IgD-negative memory B cell (primary cell): Measurements from ENCODE around the gene SLC25A6. TPM values are rescaled to one million over a fixed set of nuclear protein-coding genes. Genes with fewer than 3 reads are reported as not detected.

ENCODE experiments used
- H3K27ac Mint-ChIP-seq, 3 donors: one replicate each; pipeline ENCODE4 v1.8.0; 2020 to 2022; ENCODE audit warnings: mild to moderate bottlenecking in 3 of 3, mixed read lengths in 3 of 3, moderate library complexity in 1 of 3
- H3K27me3 Mint-ChIP-seq: one replicate; pipeline ENCODE4 v1.8.0; 2021; ENCODE audit warnings: mixed read lengths
- H3K36me3 Mint-ChIP-seq: one replicate; pipeline ENCODE4 v1.8.0; 2020; ENCODE audit warnings: mild to moderate bottlenecking, mixed read lengths
- H3K4me1 Mint-ChIP-seq, 3 donors: one replicate each; pipeline ENCODE4 v1.8.0; 2020 to 2022; ENCODE audit warnings: mixed read lengths in 3 of 3, mild to moderate bottlenecking in 1 of 3
- H3K4me3 Mint-ChIP-seq, 4 donors: one replicate each; pipeline ENCODE4 v1.8.0; 2020 to 2022; ENCODE audit warnings: mild to moderate bottlenecking in 4 of 4, mixed read lengths in 4 of 4, moderate library complexity in 3 of 4
- H3K9me3 Mint-ChIP-seq, 3 donors: one replicate each; pipeline ENCODE4 v1.8.0; 2020 to 2021; ENCODE audit warnings: mixed read lengths in 3 of 3, mild to moderate bottlenecking in 1 of 3
- polyA plus RNA-seq: library from polyadenylated mRNA; unstranded; fragments of 300-500 nt; fragmentation: Illumina TruSeq; gene quantifications from one replicate; pipeline ENCODE4 v1.2.3, GENCODE V29; 2021

The SLC25A6 gene
- polyA plus RNA-seq, 1 donor from 2014 or later, result 881 TPM

DNA sequence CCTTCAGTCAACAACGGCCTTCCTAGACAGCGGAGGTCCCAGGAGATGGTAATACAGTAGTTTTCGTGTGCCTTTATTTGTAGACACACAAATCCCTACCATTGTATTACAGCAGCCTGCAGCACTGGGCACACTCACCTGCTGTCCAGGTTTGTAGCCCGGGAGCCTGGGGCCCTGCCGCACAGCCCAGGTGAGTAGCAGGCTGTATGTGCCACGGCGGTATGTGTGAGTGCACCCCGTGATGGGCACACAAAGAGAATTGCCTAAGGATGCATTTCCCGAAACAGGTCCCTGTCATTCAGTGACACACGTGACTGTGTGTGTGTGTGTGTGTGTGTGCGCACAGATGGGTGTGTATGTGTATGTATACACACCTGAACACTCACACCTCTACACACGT is 8.1 kb upstream of the SLC25A6 start:
- no peaks in the 10 kb centered on the region for H3K9me3 Mint-ChIP-seq
- H3K4me1 Mint-ChIP-seq, result peaks cover 0 to 9% (median 8%) of the 10 kb centered on the region in 3 donors
- H3K27me3 Mint-ChIP-seq, result no peaks in the 10 kb centered on the region
- H3K36me3 Mint-ChIP-seq, result no peaks in the 10 kb centered on the region
- H3K4me3 Mint-ChIP-seq, result peak overlapping the region in 1 of 4 donors; percentile 20
- no peak overlapping the region for H3K27ac Mint-ChIP-seq

- Mint-ChIP-seq H3K27me3 (no peaks in the 10 kb centered on the region), H3K27ac (peak overlapping the region in 1 of 3 donors; percentile 62), H3K36me3 (no peaks in the 10 kb centered on the region), H3K9me3 (no peaks in the 10 kb centered on the region), H3K4me1 (peaks cover 0 to 12% (median 9%) of the 10 kb centered on the region in 3 donors), H3K4me3 (peak overlapping the region in 1 of 4 donors; percentile 17)
These were observed 6.8 kb upstream of the SLC25A6 start for GRCh38 chrX:1398431-1399340.

DNA sequence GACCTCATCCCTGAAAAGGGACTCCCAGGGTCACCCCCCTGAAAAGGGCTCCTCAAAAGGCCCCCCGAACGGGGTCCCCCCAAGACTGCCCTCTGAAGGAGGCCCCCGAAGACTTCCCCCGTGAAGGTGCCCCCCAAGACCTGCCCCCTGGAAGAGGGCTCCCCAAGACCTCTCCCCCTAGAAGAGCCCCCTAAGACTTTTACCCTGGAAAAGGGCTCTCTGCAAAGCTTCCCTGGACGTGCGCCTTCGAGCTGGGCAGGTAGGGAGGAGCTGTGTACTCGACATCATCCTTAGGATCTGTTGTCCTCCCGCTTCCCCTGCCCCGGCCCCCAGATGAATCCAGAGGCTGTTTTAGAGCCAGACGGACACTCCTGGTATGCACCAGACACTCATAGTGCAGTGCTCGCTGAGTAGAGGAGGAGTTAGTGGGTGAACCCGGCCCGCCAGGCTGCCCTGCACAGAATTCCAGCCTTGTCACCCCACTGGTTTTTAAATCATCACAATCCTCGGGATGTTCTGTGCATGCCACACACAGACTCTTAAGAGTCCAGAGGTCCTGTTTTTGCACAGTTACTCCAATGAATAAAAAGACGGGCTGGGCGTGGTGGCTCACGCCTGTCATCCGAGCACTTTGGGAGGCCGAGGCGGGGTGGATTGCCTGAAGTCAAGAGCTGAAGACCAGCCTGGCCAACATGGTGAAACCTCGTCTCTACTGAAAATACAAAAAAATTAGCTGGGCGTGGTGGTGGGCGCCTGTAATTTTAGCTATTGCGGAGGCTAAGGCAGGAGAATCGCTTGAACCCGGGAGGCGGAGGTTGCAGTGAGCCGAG is 5.7 kb upstream of the SLC25A6 start:
- peak overlapping the region in 1 of 4 donors; percentile 45 for H3K4me3 Mint-ChIP-seq
- H3K4me1 Mint-ChIP-seq, result peaks cover 0 to 16% (median 11%) of the 10 kb centered on the region in 3 donors
- no peaks in the 10 kb centered on the region for H3K36me3 Mint-ChIP-seq
- no peaks in the 10 kb centered on the region for H3K27me3 Mint-ChIP-seq
- H3K9me3 Mint-ChIP-seq, result no peaks in the 10 kb centered on the region
- H3K27ac Mint-ChIP-seq, result peak overlapping the region in 2 of 3 donors; percentile 18 to 43

DNA sequence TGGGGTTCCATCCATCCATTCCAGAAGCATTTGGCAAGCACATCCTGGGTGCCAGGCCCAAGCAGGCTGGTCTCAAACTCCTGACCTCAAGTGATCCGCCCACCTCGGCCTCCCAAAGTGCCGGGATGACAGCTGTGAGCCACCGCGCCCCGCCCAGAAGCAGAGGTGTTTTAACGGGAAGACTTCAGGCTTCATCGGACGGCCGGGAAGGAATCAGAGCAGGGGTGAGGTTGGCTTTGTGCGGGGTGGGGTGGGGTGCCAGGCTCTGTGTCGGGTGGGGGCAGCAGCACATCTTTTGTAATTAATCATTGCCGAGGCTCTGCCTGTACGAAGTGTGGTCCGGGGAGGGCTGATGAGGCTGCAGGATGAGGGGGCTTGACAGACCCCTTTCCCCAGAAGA is 5.1 kb upstream of the SLC25A6 start:
- peak overlapping the region in 1 of 3 donors; percentile 18 for H3K27ac Mint-ChIP-seq
- no peaks in the 10 kb centered on the region for H3K36me3 Mint-ChIP-seq
- H3K4me3 Mint-ChIP-seq, result no peak overlapping the region
- no peaks in the 10 kb centered on the region for H3K9me3 Mint-ChIP-seq
- H3K4me1 Mint-ChIP-seq, result peaks cover 0 to 16% (median 11%) of the 10 kb centered on the region in 3 donors
- no peaks in the 10 kb centered on the region for H3K27me3 Mint-ChIP-seq

DNA sequence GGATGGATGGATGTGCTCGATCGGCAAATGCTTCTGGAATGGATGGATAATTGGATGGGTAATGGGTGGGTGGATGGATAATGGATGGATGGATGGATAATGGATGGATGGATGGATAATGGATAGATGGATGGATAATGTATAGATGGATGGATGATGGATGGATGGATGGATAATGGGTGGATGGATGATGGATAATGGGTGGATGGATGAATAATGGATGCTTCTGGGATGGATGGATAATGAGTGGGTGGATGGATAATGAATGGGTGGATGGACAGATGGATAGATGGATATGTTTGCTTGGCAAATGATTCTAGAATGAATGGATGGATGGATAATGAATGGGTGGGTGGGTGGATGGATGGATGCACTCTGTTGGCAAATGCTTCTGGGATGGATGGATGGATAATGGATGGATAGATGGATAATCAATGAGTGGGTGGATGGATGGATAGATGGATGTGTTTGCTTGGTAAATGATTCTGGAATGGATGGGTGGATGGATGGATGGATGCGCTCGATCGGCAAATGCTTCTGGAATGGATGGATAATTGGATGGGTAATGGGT is 3.8 kb upstream of the SLC25A6 start:
- Mint-ChIP-seq H3K4me1 (peaks cover 0 to 20% (median 14%) of the 10 kb centered on the region in 3 donors), H3K36me3 (no peaks in the 10 kb centered on the region), H3K9me3 (no peaks in the 10 kb centered on the region), H3K27ac (peak overlapping the region in 1 of 3 donors; percentile 69), H3K4me3 (peak overlapping the region in 1 of 4 donors; percentile 51), H3K27me3 (no peaks in the 10 kb centered on the region)

- Mint-ChIP-seq H3K36me3 (no peaks in the 10 kb centered on the region), H3K4me3 (peak overlapping the region in 3 of 4 donors; percentile 30 to 91 (median 85))
These were observed 3.0 kb upstream of the SLC25A6 start for GRCh38 chrX:1394731-1395501.

GRCh38 chrX:1393871-1394615 is 2.1 kb upstream of the SLC25A6 start:
- Mint-ChIP-seq H3K4me3 (peak overlapping the region; percentile 85 to 91 (median 89)), H3K9me3 (no peaks in the 10 kb centered on the region), H3K27me3 (no peaks in the 10 kb centered on the region), H3K4me1 (peaks cover 0 to 20% (median 14%) of the 10 kb centered on the region in 3 donors), H3K36me3 (no peaks in the 10 kb centered on the region), H3K27ac (peak overlapping the region in 2 of 3 donors; percentile 80 to 93)

More at GRCh38 chrX:1394731-1395501, 3.0 kb upstream of the SLC25A6 start:
- no peaks in the 10 kb centered on the region for H3K9me3 Mint-ChIP-seq
- H3K27ac Mint-ChIP-seq, result peak overlapping the region in 1 of 3 donors; percentile 28
- peaks cover 0 to 20% (median 14%) of the 10 kb centered on the region in 3 donors for H3K4me1 Mint-ChIP-seq
- H3K27me3 Mint-ChIP-seq, result no peaks in the 10 kb centered on the region

DNA sequence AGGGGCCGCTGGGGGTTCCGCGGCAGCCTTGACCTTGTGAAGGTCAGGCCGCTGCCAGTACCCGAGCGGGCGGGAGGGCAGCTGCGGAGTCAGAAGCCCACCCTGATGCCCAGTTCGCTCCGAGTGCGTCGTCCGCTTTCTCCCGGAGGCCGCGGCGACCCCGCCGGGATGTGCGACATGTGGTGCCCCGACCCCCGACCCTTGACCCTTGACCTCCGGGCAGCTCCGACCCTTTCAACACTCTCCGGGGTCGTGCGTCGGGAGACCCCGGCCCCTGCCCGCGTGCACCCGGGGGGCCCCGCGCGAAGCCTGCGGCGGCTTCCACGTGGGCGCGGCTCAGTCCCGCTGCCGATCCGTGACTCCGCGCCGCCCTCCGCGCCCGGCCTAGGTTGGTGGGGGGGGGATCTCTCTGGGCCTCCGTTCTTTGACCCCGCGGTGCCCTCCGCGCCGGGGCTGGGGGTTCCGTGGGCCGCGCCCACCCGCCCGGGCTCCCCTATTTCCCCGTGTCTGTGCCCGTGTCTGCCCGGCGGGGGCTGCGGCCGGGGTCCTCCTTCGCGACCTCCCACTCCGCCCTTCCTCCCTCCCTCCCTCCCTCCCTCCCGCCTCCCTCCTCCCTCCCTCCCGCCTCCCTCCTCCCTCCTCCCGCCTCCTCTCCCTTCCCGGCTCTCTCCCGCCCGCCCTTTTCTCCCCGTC is 609 bp upstream of the SLC25A6 start:
- H3K9me3 Mint-ChIP-seq, result no peaks in the 10 kb centered on the region
- peak overlapping the region; percentile 90 to 96 (median 92) for H3K4me3 Mint-ChIP-seq
- H3K27me3 Mint-ChIP-seq, result no peaks in the 10 kb centered on the region
- peak overlapping the region; percentile 93 to 99 (median 97) for H3K27ac Mint-ChIP-seq
- peaks cover 2% of the 10 kb centered on the region for H3K36me3 Mint-ChIP-seq
- peaks cover 5 to 24% (median 17%) of the 10 kb centered on the region in 3 donors for H3K4me1 Mint-ChIP-seq

GRCh38 chrX:1391370-1391706 is 575 bp downstream of the SLC25A6 start:
- Mint-ChIP-seq H3K9me3 (no peaks in the 10 kb centered on the region), H3K36me3 (peaks cover 4% of the 10 kb centered on the region), H3K27ac (peak overlapping the region; percentile 93 to 99 (median 97)), H3K4me3 (peak overlapping the region; percentile 90 to 96 (median 92)), H3K4me1 (peaks cover 5 to 24% (median 17%) of the 10 kb centered on the region in 3 donors), H3K27me3 (no peaks in the 10 kb centered on the region)

DNA sequence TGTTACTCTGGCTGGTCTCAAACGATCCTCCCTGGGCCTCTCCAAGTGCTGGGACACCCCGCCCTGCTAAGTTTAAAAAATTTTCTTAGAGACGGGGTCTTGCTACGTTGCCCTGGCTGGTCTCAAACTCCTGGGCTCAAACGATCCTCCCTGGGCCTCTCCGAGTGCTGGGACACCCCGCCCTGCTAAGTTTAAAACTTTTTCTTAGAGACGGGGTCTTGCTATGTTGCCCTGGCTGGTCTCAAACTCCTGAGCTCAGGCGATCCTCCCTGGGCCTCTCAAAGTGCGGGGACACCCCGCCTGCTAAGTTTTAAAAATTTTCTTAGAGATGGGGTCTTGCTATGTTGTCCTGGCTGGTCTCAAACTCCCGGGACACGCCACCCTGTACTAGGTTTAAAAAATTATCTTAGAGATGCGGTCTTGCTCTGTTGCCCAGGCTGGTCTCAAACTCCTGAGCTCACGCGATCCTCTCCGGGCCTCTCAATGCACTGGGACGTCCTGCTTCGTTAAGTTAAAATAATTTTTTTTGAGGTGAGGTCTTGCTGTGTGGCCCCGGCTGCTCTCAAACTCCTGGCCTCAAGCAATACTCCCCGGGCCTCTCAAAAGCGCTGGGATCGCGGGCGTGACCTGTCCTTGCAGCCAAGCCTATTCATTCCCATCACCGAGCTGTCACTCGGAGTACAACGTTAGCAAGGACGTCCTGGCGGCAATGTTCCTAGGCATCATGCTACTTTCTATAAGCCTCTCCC is 1.1 kb downstream of the SLC25A6 start:
- peaks cover 5 to 21% (median 12%) of the 10 kb centered on the region in 3 donors for H3K4me1 Mint-ChIP-seq
- H3K9me3 Mint-ChIP-seq, result no peaks in the 10 kb centered on the region
- H3K27ac Mint-ChIP-seq, result peak overlapping the region; percentile 93 to 99 (median 97)
- H3K27me3 Mint-ChIP-seq, result no peaks in the 10 kb centered on the region
- H3K36me3 Mint-ChIP-seq, result peaks cover 6% of the 10 kb centered on the region
- peak overlapping the region; percentile 90 to 96 (median 92) for H3K4me3 Mint-ChIP-seq

DNA sequence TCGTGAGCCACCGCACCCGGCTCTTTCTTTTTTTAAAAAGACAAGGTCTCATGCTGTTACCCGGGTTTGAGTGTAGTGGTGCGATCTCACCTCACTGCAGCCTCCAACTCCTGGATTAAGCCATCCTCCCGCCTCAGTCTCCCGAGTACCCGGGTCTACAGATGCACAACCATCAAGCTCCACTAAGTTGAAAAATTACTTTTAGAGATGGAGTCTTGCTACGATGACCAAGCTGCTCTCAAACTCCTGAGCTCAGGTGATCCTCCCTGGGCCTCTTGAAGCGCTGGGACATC is 2.0 kb downstream of the SLC25A6 start:
- Mint-ChIP-seq H3K4me3 (peak overlapping the region in 2 of 4 donors; percentile 88 to 96), H3K4me1 (peaks cover 5 to 15% (median 9%) of the 10 kb centered on the region in 3 donors), H3K36me3 (peaks cover 6% of the 10 kb centered on the region), H3K9me3 (no peaks in the 10 kb centered on the region), H3K27me3 (no peaks in the 10 kb centered on the region), H3K27ac (peak overlapping the region in 1 of 3 donors; percentile 97)

GRCh38 chrX:1389181-1389992 is 2.5 kb downstream of the SLC25A6 start:
- peaks cover 10% of the 10 kb centered on the region for H3K36me3 Mint-ChIP-seq
- H3K4me3 Mint-ChIP-seq, result peak overlapping the region in 2 of 4 donors; percentile 65 to 88
- H3K27ac Mint-ChIP-seq, result peak overlapping the region in 1 of 3 donors; percentile 97
- H3K9me3 Mint-ChIP-seq, result no peaks in the 10 kb centered on the region
- peaks cover 5 to 15% (median 9%) of the 10 kb centered on the region in 3 donors for H3K4me1 Mint-ChIP-seq
- no peaks in the 10 kb centered on the region for H3K27me3 Mint-ChIP-seq
